Left renal pelvis (tissue), 4 donors: ENCODE measurements around the gene CLDND2. TPM values are rescaled to one million over a fixed set of nuclear protein-coding genes. Genes with fewer than 3 reads are reported as not detected.

Experiments used
- DNase-seq, 4 donors: peaks; one replicate each; pipeline ENCODE4 v3.0.0-alpha.2; 2013; ENCODE audit warnings: low read depth in 4 of 4, low spot score in 3 of 4
- polyA plus RNA-seq, 4 donors: library from polyadenylated mRNA; unstranded; fragments of 120-200 nt; gene quantifications; one replicate each; pipeline ENCODE4 v1.2.1, GENCODE V29; 2013; ENCODE audit not compliant: insufficient read length in 4 of 4

The CLDND2 gene
- polyA plus RNA-seq, 4 donors, result 1.6 to 3.5 (median 1.9) TPM

GRCh38 chr19:51337141-51337860 is 31.5 kb downstream of the CLDND2 start:
- DNase-seq, result no peak

GRCh38 chr19:51333836-51334460 is 34.9 kb downstream of the CLDND2 start:
- no peak for DNase-seq

GRCh38 chr19:51331716-51332115 is 37.1 kb downstream of the CLDND2 start:
- no peak for DNase-seq

- no peak for DNase-seq
Observed at GRCh38 chr19:51331193-51331592, 37.6 kb downstream of the CLDND2 start.

GRCh38 chr19:51330366-51330765 is 38.4 kb downstream of the CLDND2 start:
- no peak for DNase-seq

GRCh38 chr19:51329411-51329810 is 39.4 kb downstream of the CLDND2 start:
- DNase-seq, result no peak

GRCh38 chr19:51327066-51328001 is 41.5 kb downstream of the CLDND2 start:
- DNase-seq, result no peak

- no peak for DNase-seq
Observed at GRCh38 chr19:51326216-51327065, 42.4 kb downstream of the CLDND2 start.

GRCh38 chr19:51325161-51325976 is 43.4 kb downstream of the CLDND2 start:
- no peak for DNase-seq

GRCh38 chr19:51324167-51324481 is 44.7 kb downstream of the CLDND2 start:
- no peak for DNase-seq

GRCh38 chr19:51323481-51324166 is 45.2 kb downstream of the CLDND2 start:
- no peak for DNase-seq

GRCh38 chr19:51321799-51322198 is 47.0 kb downstream of the CLDND2 start:
- DNase-seq, result no peak

GRCh38 chr19:51320280-51320657 is 48.5 kb downstream of the CLDND2 start:
- peak in 2 of 4 donors; percentile 39 to 46 for DNase-seq

- DNase-seq, result no peak
Observed at GRCh38 chr19:51319649-51320279, 49.0 kb downstream of the CLDND2 start.

- DNase-seq, result no peak
Observed at GRCh38 chr19:51318687-51319648, 49.8 kb downstream of the CLDND2 start.

GRCh38 chr19:51317968-51318367 is 50.8 kb downstream of the CLDND2 start:
- no peak for DNase-seq

- no peak for DNase-seq
Observed at GRCh38 chr19:51317376-51317775, 51.4 kb downstream of the CLDND2 start.
